Keratinocyte (primary cell): ENCODE data around the gene NUBP2.

Source experiments
- CTCF ChIP-seq, 3 experiments: IDR thresholded peaks in 1 of 3; conservative IDR thresholded peaks in 1 of 3; optimal IDR thresholded peaks in 1 of 3; 2 replicates in 2 of 3; 3 replicates in 1 of 3; pipeline versions ENCODE3 to v1.5.1; 2011; ENCODE audit warnings: low read length in 3 of 3, mild to moderate bottlenecking in 3 of 3, moderate library complexity in 2 of 3, control low read depth in 1 of 3, inconsistent platforms in 1 of 3; ENCODE audit not compliant: insufficient read depth in 2 of 3; ENCODE audit errors: extremely low read depth in 1 of 3
- EZH2 ChIP-seq: IDR thresholded peaks from one replicate; pipeline ENCODE4 v1.6.1; 2012; ENCODE audit warnings: inconsistent platforms, mild to moderate bottlenecking, low read length, moderate library complexity

- TF ChIP-seq CTCF (optimal IDR thresholded peaks at IDR 0.05 in 1 of 3, IDR thresholded peaks at IDR 0.05 in 1 of 3, conservative IDR thresholded peaks at IDR 0.05 in 1 of 3; ENCODE audit: extremely low read depth in 1 of 3, insufficient read depth in 2 of 3, low read length in 3 of 3) (peak in 2 of 3 experiments; percentile 15 to 29), EZH2 (no peak)
These were observed 877 bp upstream of the NUBP2 start for GRCh38 chr16:1781758-1782407.
